DOHH2 (cell line): ENCODE measurements around the gene ALG12.

ENCODE experiments used
- CTCF ChIP-seq: fragments of 200-600 bp; sonication (generic); IDR thresholded peaks from one replicate; pipeline ENCODE4 v1.5.1; 2014; ENCODE audit warnings: antibody characterized with exemption, mild to moderate bottlenecking, low read depth, low read length; ENCODE audit not compliant: poor library complexity, severe bottlenecking
- EZH2phosphoT487 ChIP-seq: fragments of 200-600 bp; sonication (generic); IDR thresholded peaks from 2 replicates; pipeline ENCODE4 v1.6.1; 2017; ENCODE audit warnings: borderline replicate concordance, mild to moderate bottlenecking, antibody characterized with exemption, low read length, moderate library complexity, mixed read lengths

GRCh38 chr22:49914256-49914655 lies 4.0 kb downstream of the ALG12 start:
- TF ChIP-seq CTCF (no peak), EZH2phosphoT487 (no peak)
